Adipocyte (in vitro differentiated cells): ENCODE results near the gene UGT2B15.
"Not testable (repeated sequence)": the region's sequence is repeated elsewhere in the genome, so short reads cannot be mapped to it uniquely, and the experiment has no call there.

Source experiments
- DNase-seq: peaks from one replicate; pipeline ENCODE4 v3.0.0-alpha.2; 2015; ENCODE audit warnings: low read depth
- H3K27me3 ChIP-seq: replicated peaks from 2 replicates; pipeline ENCODE4 v1.7.0; 2013; ENCODE audit warnings: mild to moderate bottlenecking, low read length, moderate library complexity; ENCODE audit not compliant: control insufficient read depth, insufficient read depth
- H3K36me3 ChIP-seq: 2 replicates; pipeline ENCODE4 v1.7.0; 2013; ENCODE audit warnings: low read length, mild to moderate bottlenecking, moderate library complexity; ENCODE audit not compliant: control insufficient read depth, insufficient read depth, severe bottlenecking
- H3K4me1 ChIP-seq: 2 replicates; pipeline ENCODE4 v1.7.0; 2013; ENCODE audit warnings: mild to moderate bottlenecking, low read length, moderate library complexity; ENCODE audit not compliant: control insufficient read depth, insufficient read depth
- H3K4me3 ChIP-seq: 2 replicates; pipeline ENCODE4 v1.7.0; 2013; ENCODE audit warnings: mild to moderate bottlenecking, low read length, moderate library complexity
- H3K9ac ChIP-seq: 2 replicates; pipeline ENCODE4 v1.7.0; 2013; ENCODE audit warnings: mild to moderate bottlenecking, low read length, moderate library complexity
- H3K9me3 ChIP-seq: 2 replicates; pipeline ENCODE4 v1.7.0; 2013; ENCODE audit warnings: mild to moderate bottlenecking, low read length, moderate library complexity; ENCODE audit not compliant: control insufficient read depth

The UGT2B15 gene

DNA sequence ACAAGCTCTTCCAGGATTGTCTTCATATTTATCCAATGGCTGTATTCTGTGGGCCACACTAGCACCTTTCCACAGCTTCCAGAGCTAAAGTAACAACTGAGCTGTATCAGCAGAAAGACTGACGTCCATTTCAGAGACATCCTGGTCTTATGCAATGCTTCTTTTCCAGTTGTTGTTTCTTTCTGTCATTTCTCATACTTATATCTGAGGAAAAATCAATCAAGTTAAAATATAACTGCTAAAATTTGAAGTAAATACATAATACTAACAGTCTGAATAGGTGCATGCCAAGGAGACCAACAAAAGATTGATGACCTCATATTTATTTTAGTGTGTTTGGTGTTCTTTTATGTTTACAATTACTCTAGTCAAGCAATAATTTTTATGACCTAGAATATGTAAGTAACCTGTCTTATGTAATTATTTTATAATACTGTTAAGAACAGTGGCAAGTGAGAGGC lies at the start of gene UGT2B15:
Gene UGT2B15 (minus strand): TSS at position 174 of the 461 bp plus-strand sequence. CDS start 34 bp downstream, at position 140.
- not testable (repeated sequence) for H3K9ac ChIP-seq, H3K36me3 ChIP-seq, H3K9me3 ChIP-seq, H3K27me3 ChIP-seq, H3K4me3 ChIP-seq, DNase-seq, H3K4me1 ChIP-seq

DNA sequence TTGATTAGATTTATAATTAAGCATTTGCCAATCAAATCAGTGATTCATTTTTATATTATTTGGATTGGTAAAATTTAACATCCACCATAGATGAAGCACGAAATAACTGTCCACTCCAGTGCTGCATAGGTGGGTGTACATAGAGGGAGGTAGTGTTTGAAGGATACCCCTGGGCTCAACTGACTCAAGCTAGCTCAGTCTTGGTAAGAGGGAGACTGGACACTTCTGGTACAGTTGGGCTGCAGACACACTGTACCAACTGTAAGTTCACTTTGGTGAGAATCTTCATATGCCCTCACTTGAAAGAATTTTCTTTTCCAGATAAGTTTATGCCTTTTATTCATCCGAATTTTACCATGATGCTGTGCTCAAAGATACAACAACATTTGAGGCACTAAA lies 48.6 kb upstream of the UGT2B15 start:
- no peak overlapping the region for H3K4me3 ChIP-seq
- no peak overlapping the region for H3K9ac ChIP-seq
- no peaks in the 10 kb centered on the region for H3K9me3 ChIP-seq
- no peaks in the 10 kb centered on the region for H3K4me1 ChIP-seq
- no peak for DNase-seq
- no peaks in the 10 kb centered on the region for H3K27me3 ChIP-seq
- H3K36me3 ChIP-seq, result no peaks in the 10 kb centered on the region

DNA sequence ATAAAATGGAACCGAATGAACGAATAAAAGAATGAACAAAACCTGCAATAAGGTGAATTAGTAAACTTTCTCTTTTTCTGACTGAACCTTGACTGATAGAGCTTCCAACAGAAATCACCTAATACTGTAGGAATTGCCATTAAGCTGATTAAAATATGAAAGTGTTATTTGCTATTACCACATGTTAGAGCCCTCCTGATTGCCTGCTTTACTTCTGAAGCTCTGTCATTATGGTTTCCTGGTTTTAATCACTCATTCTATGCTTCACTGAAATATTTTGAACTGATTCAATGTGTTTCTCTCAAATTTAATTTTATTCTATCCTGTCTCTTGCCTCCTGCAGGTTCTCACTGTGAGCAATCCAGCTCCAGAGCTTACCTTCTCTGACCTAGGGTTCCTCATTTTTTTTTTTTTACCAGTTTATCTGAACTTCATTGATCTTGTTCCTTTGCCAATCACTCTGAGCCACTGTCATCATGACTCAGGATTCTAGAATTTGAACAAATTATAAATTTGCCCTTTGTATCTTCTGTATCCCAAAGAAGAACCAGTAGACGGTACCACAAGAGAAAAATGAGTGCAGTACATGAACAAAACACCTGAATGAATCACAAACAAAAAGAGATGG lies 48.1 kb upstream of the UGT2B15 start:
- H3K9me3 ChIP-seq, result no peaks in the 10 kb centered on the region
- H3K36me3 ChIP-seq, result no peaks in the 10 kb centered on the region
- DNase-seq, result no peak
- no peaks in the 10 kb centered on the region for H3K27me3 ChIP-seq
- H3K4me3 ChIP-seq, result no peak overlapping the region
- H3K9ac ChIP-seq, result no peak overlapping the region
- no peaks in the 10 kb centered on the region for H3K4me1 ChIP-seq

DNA sequence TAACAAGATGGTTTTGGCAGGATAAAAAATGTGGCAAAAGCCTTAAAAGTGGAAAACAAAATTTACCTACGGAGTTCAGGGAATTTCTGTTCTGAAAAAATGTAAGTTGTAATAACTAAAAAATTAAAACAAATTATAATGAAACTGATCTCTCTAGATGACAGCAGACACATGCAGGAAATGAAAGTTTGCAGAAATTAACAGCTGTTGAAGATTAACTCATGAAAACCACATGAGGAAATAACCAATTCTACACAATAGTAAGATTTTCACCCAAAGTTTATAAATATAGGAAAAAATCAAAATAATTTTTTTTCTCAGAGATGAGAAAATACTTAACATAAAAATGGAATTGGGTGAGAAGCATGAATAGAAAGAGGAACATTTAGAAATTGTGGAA lies 47.5 kb upstream of the UGT2B15 start:
- Histone ChIP-seq H3K9me3 (no peaks in the 10 kb centered on the region), H3K27me3 (no peaks in the 10 kb centered on the region), H3K4me3 (no peak overlapping the region), H3K9ac (no peak overlapping the region), H3K4me1 (no peaks in the 10 kb centered on the region), H3K36me3 (no peaks in the 10 kb centered on the region)
- DNase-seq, result no peak

DNA sequence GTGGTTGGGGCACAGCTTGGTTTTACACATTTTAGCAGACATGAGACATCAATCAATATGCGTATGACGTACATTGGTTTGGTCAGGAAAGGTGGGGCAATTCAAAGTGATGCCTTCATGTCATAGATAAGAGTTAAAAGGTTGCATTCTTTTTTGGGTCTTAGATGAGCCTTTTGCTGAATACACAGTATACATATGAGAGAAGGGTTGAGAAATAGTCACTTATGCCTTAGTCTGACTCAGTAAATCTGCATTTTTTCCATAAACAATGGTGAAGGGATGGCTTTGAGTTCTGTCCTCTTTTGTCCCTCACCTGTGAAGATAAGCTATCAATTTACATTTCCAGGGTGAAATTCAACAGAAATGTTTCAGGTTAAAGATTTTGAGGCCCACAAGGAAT lies 43.9 kb upstream of the UGT2B15 start:
- Histone ChIP-seq H3K27me3 (no peaks in the 10 kb centered on the region), H3K4me1 (no peaks in the 10 kb centered on the region), H3K9ac (no peak overlapping the region), H3K36me3 (no peaks in the 10 kb centered on the region), H3K9me3 (no peaks in the 10 kb centered on the region), H3K4me3 (no peak overlapping the region)
- DNase-seq, result no peak

DNA sequence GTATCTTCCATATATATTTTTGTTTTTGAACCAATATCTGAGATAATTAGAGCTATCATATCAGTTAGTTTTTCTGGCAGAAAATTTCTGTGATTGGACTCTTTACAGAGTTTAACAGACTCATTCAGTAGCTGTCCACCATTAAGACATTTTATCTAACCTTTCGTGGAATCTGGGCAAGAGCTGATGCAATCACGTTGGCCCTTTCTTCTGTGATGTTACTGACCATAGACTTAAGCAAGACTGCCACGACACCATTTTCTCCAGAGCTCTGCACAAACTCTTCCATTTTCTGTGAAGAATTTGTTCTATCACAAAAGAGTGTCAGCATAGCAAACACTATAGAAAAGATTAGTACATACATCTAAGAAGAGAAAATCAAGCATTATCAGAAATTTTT lies 41.8 kb upstream of the UGT2B15 start:
- no peaks in the 10 kb centered on the region for H3K4me1 ChIP-seq
- no peak for DNase-seq
- H3K9me3 ChIP-seq, result no peaks in the 10 kb centered on the region
- no peaks in the 10 kb centered on the region for H3K36me3 ChIP-seq
- no peak overlapping the region for H3K4me3 ChIP-seq
- H3K27me3 ChIP-seq, result no peaks in the 10 kb centered on the region
- H3K9ac ChIP-seq, result no peak overlapping the region

DNA sequence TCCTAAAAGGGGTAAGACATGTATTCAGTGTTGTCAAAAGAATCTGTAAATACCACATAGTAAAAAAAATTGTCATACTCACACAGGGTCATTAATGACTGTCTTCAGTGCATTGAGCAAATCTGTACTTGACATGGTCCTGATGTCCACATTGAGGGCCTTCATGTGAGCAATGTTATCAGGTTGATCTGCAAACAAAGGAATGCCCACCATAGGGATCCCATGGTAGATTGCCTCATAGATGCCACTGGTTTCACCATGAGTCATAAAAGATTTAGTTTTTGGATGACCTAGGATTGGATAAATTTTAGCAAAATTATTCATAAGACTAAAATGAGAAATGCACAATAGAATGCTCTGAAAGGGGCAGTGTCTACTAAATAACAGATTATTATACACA lies 38.1 kb upstream of the UGT2B15 start:
- no peak overlapping the region for H3K4me3 ChIP-seq
- H3K9ac ChIP-seq, result no peak overlapping the region
- H3K36me3 ChIP-seq, result no peaks in the 10 kb centered on the region
- no peak for DNase-seq
- H3K27me3 ChIP-seq, result no peaks in the 10 kb centered on the region
- no peaks in the 10 kb centered on the region for H3K4me1 ChIP-seq
- no peaks in the 10 kb centered on the region for H3K9me3 ChIP-seq

DNA sequence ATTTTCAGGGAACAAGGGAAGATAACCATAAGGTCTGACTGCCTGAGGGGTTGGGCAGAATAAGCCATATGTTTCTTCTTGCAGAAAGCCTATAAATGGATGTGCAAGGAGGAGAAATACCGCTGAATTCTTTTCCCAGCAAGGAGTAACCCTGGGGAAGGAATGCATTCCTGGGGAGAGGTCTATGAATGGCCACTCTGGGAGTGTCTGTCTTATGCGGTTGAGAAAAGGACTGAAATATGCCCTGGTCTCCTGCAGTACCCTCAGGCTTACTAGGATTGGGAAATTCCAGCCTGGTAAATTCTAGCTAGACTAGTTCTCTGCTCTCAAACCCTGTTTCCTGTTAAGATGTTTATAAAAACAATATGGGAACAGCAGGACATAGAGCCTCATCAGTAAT lies 32.7 kb upstream of the UGT2B15 start:
- not testable (repeated sequence) for H3K27me3 ChIP-seq, H3K36me3 ChIP-seq, H3K9ac ChIP-seq, H3K9me3 ChIP-seq, H3K4me3 ChIP-seq, H3K4me1 ChIP-seq, DNase-seq

DNA sequence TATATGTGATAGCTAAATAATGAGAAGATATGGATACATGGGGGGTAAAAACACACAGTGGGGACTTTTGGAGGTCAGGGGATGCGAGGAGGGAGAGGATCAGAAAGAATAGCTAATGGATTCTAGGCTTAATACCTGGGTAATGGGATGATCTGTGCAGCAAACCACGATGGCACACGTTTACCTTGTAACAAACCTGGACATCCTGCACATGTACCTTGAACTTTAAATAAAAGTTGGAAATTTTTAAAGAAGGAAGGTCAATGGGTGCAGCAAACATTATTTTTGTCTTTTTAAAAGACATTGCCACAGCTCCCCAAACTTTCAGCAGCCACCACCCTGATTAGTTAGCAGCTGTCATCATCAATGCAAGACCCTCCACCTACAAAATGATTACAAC lies 29.7 kb upstream of the UGT2B15 start:
- Histone ChIP-seq H3K9me3 (no peaks in the 10 kb centered on the region), H3K9ac (no peak overlapping the region), H3K36me3 (no peaks in the 10 kb centered on the region), H3K4me3 (no peak overlapping the region), H3K4me1 (no peaks in the 10 kb centered on the region), H3K27me3 (no peaks in the 10 kb centered on the region)
- no peak for DNase-seq

DNA sequence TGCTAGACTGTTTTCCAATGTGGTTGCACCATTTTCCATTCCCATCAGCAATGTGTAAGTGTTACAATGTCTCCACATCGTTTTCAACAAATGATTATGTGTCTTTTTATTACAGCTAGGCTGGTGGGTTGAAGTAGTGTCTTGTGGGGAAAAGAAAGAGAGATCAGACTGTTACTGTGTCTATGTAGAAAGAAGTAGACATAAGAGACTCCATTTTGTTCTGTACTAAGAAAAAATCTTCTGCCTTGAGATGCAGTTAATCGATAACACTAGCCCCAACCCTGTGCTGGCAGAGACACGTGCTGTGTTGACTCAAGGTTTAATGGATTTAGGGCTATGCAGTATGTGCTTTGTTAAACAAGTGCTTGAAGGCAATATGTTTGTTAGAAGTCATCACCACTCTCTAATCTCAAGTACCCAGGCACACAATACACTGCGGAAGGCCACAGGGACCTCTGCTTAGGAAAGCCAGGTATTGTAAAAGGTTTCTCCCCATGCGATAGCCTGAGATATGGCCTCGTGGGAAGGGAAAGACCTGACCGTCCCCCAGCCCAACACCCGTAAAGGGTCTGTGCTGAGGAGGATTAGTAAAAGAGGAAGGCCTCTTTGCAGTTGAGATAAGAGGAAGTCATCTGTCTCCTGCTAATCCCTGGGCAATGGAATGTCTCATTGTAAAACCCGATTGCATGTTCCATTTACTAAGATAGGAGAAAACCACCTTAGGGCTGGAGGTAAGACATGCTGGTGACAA lies 23.0 kb upstream of the UGT2B15 start:
- H3K27me3 ChIP-seq, result no peaks in the 10 kb centered on the region
- no peaks in the 10 kb centered on the region for H3K36me3 ChIP-seq
- no peaks in the 10 kb centered on the region for H3K9me3 ChIP-seq
- no peak overlapping the region for H3K4me3 ChIP-seq
- no peaks in the 10 kb centered on the region for H3K4me1 ChIP-seq
- no peak for DNase-seq
- no peak overlapping the region for H3K9ac ChIP-seq

DNA sequence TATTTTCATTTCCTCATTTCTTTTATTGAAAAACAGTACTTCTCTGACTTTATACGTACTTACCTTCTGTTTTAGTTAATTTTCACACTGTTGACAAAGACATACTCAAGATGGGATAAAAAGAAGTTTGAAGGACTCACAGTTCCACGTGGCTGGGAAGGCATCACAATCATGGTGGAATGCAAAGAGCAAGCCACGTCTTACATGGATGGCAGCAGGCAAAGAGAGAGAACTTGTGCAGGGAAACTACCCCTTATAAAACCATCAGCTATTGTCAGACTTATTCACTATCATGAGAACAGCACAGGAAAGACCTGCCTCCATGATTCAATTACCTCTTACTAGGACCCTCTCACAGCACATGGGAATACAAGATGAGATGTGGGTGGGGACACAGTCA lies 20.7 kb upstream of the UGT2B15 start:
- Histone ChIP-seq H3K4me1 (no peaks in the 10 kb centered on the region), H3K36me3 (no peaks in the 10 kb centered on the region), H3K9me3 (no peaks in the 10 kb centered on the region), H3K27me3 (no peaks in the 10 kb centered on the region), H3K4me3 (no peak overlapping the region), H3K9ac (no peak overlapping the region)
- no peak for DNase-seq

DNA sequence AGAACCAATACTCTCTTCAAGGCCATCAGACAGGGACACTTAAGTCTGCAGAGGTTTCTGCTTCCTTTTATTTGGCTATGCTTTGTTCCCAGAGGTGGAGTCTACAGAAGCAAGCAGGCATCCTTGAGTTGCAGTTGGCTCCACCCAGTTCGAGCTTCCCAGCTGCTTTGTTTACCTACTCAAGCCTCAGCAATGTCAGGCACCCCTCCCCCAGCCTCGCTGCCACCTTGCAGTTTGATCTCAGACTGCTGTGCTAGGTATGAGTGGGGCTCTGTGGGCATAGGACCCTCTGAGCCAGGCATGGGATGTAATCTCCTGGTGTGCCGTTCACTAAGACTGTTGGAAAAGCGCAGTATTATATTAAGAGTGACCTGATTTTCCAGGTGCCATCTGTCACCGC lies 12.6 kb upstream of the UGT2B15 start:
- H3K36me3 ChIP-seq, result no peaks in the 10 kb centered on the region
- DNase-seq, result no peak

More for the DNA sequence above, 12.6 kb upstream of the UGT2B15 start:
- Histone ChIP-seq H3K4me1 (no peaks in the 10 kb centered on the region), H3K4me3 (no peak overlapping the region), H3K9me3 (no peaks in the 10 kb centered on the region), H3K27me3 (no peaks in the 10 kb centered on the region), H3K9ac (no peak overlapping the region)
